GM18520 (cell line): ENCODE measurements around the gene TBC1D5.
A peak's percentile ranks its signal among the peaks of the same experiment; 100 is the strongest.
"Not testable (repeated sequence)": the region's sequence is repeated elsewhere in the genome, so short reads cannot be mapped to it uniquely, and the experiment has no call there.

Experiments
- ATAC-seq: cut with Tn5 transposase; IDR thresholded peaks from one replicate; pipeline ENCODE4 v1.9.1; 2021; ENCODE audit not compliant: unreplicated experiment

Gene TBC1D5

DNA sequence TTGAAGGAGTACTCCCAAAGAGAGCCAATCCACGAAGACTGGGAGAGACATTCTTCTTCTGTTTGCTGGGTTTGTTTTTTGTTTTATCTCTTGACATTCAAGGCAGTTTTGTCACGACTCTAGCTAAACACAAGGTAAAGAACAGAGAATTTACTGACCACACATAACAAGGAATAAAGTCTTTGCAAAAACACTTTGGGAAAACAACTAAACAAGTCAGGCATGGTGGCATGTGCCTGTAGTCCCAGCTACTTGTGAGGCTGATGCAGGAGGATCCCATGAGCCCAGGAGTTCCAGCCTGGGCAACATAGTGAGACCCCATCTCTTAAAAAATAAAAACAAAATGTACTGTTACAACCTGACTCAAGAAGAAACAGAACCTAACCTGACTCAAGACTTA lies 28.0 kb downstream of the TBC1D5 start:
- ATAC-seq: no peak

DNA sequence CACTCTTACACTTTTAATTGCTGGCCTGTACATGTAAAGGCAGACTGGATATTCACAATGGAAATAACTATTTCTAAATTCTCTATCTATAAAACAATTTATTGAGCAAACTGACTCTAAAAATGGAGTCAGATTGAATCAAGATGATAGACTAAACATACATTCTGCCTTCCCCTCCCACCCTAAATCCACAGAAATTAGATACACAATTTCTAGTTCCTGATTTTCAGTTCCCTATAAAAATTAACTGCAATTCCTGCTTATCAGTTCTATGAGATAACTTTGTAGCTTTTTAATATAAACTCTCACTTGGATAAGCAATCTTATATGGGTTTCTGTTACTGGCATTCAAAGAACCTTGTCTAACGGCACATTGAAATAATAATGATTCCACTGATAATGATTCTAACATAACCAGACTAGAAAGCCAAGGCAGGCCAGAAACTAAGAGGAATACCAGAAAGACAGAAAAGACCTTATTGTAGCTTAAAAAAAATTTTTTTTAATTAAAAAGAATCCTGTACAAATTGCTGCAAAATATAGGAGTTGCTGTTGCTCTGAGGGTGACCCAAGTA lies 33.1 kb downstream of the TBC1D5 start:
- ATAC-seq: no peak

DNA sequence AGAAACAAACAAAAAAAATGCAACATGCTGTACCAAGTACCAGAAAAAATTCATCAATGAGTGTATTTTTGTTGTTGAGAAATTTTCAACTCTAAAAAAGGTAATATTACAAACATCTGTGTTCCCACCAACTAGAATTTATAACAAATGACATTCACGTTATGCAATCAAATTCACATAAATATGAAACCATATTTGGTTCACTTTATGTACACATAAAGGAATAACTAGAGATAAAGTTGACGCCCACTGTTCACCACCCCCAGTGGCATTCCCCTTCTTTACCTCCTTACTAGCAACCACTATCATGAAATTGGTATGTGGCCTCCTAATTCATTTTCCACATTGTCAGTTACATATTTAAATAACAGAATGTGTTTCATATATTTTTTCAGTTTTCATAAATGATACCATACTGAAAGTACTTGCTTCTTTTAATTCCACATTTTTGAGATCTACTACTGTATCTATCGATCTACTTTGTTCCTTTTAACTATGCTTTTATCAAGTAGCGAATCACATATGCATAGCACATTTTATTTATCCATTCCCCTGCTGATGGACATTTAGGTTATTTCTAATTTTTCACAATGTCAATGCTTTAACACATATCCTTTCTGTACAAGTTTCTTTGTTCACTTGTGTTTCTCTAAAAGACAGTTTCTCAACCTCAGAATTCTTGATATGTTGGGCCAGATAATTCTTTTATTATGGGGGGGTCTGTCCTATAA lies 34.5 kb downstream of the TBC1D5 start:
- no peak for ATAC-seq

DNA sequence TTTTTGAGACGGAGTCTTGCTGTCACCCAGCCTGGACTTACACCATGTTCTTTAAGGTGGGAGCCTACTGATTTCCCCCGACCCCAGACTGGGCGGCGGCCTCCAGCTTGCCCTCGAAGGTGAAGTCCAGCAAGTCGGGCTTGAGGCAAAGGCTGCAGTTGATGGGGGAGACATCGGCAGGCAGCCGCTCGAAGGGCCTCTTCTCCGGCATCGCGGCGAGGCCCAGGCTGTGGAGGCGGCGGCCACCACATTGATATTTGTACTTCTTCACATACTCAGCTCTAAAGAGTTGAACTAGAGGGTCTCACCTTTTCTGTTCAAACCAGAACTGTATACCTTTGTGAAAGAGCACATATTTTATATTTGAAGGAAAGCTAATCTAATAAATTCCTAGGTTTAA lies 36.4 kb downstream of the TBC1D5 start:
- ATAC-seq: not testable (repeated sequence)

DNA sequence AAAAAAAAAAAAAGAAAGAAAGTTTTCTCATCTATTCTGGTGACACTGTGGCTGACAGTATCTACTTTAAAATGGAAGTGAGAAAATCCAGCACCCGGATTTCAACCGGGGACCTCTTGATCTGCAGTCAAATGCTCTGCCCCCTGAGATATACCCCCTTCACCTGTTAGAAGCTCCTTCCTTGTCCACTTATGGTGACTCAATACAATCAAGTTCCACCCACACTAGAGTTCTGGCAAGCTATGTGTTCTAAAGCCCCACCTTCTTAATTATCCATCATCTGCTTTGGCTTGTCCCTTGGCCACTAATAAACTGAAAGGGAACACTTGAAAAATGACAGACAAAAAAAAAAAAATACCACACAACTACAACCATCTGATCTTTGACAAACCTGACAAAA lies 42.6 kb downstream of the TBC1D5 start:
- not testable (repeated sequence) for ATAC-seq

DNA sequence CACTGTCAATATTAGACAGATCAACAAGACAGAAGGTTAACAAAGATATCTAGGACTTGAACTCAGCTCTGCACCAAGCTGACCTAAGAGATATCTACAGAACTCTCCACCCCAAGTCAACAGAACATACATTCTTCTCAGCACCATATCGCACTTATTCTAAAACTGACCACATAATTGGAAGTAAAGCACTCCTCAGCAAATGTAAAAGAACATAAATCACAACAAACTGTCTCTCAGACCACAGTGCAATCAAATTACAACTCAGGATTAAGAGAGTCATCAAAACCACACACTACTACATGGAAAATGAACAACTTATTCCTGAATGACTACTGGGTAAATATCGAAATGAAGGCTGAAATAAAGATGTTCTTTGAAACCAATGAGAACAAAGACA lies 46.8 kb downstream of the TBC1D5 start:
- ATAC-seq: not testable (repeated sequence)

DNA sequence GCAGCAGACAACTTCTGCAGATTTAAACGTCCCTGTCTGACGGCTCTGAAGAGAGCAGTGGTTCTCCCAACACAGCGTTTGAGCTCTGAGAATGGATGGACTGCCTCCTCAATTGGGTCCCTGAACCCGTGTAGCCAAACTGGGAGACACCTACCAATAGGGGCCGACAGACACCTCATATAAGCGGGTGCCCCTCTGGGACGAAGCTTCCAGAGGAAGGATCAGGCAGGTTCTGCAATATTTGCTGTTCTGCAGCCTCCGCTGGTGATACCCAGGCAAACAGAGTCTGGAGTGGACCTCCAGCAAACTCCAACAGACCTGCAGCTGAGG lies 48.8 kb downstream of the TBC1D5 start:
- ATAC-seq: not testable (repeated sequence)

DNA sequence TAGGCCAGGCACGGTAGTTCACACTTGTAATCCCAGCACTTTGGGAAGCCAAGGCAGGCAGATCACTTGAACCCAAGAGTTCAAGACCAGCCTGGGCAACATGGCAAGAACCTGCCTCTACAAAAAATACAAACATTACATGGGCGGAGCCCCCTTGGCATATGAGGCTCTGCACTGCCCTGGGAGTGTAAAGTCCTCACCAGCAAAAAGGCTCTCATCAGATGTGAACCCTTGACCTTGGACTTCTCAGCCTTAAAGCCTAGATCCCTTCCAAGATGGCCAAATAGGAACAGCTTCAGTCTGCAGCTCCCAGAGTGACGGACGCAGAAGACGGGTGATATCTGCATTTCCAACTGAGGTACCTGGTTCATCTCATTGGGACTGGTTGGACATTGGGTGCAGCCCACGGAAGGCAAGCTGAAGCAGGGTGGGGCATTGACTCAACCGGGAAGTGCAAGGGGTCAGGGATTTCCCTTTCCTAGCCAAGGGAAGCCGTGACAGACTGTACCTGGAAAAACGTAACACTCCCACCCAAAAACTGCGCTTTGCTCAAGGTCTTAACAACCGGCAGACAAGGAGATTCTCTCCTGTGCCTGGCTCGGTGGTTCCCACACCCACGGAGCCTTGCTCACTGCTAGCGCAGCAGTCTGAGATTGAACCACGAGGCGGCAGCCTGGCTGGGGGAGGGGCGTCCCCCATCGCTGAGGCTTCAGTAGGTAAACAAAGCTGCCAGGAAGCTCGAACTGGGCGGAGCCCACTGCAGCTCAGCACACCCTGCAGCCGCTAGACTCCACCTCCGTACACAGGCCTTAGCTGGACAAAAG lies 49.4 kb downstream of the TBC1D5 start:
- ATAC-seq: not testable (repeated sequence)

DNA sequence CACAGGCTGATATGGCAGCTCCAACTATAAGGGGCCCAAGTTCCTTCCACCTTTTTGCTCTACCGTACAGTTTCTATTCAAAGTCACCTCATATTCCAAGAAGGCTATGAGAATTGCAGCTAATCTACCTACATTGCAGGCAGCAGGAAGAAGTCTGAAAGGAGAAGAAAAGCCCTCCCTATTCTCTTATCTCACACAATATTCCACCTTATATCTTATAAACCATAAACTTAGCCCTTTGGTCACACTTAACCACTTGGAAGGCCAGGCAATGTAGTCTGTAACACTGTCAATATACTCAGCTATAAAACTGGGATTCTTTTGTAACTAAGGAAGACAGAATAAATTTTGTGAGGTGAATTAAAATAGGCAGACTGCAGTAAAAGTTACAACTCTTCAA lies 54.9 kb downstream of the TBC1D5 start:
- ATAC-seq: no peak

DNA sequence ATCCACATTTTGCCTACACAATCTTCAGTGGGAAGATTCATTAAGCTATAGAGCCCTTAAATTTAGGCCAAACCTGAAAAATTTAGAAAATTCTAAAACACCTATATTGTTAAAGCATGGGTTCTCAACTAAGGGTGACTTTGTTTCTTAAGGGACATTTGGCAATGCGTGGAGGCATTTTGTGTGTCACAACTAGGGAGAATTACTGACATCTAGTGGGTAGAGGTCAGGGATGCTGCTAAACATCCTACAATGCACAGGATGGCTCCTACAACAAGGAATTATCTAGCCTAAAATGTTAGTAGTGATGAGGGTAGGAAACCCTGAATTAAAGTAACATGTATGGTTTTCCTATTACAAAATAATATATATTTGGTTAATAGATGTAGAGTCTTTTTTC lies 55.8 kb downstream of the TBC1D5 start:
- no peak for ATAC-seq

DNA sequence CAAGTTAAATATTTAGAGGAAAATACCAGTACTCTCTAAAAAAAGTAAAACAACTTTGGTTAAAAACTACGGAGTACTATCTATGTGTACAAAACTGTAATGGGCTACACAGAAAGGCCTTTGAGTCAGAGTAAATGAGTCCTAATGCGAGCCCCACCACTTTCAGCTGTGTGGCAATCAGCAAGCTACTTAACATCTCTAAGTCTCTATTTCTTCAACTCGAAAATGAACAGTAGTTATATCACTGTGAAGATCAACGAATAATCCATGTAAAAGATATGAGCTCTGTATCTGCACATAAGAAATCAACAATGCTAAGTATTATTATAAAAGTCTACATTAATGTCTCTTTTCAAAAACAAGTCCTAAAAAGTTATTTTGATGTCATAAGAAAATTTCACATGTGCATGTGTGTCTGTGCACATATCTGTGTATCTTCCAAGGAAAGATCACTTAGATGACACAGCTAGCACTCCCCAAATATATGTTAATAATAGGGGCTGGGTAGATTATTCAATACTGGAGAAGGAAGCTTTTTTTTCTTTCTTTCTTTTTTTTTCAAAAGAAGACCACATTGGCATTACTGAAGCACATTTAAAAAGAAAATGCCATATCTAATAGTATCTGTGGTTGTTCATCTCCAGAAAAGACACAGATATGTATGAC lies 58.8 kb downstream of the TBC1D5 start:
- ATAC-seq: no peak

DNA sequence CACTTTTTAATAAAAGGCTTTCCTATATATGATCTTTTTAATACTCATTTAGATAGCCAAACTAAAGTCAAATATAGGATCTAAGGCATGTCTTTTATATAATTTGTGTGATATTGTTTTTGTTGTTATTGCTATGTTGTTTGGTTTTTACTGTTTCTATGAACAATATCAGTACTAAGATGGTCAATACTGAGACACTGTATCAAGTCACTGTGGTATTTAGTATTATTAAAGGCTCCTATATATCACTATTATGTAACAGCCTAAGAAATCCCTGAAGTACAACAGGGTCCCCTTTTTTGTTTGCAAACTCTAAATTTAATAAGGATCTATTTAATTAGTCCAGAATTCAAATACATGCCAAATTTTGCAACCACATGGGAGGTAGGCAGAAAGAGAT lies 61.9 kb downstream of the TBC1D5 start:
- ATAC-seq: no peak

DNA sequence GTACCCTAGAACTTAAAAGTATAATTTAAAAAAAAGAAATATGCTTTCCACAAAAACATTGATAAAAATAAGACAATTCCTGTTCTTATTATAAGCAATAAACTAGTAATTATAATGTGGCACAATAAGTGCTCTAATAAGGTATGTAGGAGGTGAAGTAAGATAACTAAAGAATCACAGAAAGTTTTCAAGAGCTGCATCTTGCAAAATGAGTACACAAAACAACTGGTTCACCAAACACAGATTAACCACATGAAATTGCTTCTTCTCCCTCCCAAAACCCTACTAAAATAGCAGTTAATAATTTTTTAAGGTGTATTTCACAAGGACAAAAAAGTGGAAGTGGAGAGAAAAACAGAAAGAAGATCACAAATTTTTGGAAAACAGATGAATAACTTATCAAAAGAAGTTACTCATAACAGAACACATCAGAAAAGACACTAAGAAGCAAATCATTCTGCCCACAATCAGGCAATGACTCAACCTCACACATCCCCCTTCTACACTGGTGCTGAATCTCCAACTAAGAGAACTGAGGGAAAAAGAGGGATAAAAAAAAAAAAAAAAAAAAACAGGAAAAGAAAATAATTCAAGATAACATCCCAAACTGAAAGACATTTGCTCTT lies 64.2 kb downstream of the TBC1D5 start:
- peak; percentile 68 for ATAC-seq

DNA sequence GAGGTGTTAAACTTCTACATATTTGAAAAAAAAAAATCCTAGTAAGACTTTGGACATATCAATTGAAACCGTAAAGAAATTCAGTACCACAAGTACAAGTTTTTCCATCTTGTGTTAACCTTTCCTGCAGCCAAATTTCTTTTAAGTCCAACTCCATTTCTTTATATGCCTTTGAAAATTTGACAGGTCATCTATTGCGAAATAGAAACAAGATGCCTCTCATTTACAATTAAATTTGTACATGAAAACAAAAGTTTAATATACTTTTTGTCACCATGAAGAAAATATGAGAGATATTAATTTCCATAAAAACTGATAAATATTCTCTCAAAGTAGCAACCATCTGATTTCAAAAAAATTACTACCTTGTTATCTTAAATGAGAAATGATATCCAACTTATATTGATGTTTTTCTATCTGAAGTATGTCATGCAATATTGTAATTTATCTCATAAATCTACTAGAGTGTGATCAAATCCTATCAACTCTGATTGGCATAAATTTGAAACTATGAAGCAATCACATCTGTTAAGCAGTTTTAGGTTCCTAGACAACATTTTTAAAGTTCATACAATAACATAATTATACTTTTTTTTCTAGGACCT lies 68.2 kb downstream of the TBC1D5 start:
- no peak for ATAC-seq

DNA sequence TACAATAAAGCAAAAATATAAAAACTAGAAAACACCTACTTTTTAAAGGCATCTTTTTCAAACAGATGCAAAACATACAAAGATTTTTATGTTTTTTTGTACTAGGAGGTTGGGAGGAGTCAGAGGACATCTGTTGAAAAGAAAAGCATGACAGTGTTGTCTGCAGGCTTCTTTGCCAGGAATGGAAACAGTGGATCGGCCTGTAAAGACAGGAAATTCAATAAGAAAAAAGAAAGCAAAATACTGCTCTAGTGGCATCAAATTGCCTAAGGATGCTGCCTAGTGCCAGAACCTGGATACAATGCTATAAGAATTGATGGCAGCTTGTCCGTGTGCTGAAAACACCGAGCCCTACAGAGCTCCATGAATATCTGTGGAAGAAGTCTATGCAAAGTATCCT lies 69.9 kb downstream of the TBC1D5 start:
- no peak for ATAC-seq

DNA sequence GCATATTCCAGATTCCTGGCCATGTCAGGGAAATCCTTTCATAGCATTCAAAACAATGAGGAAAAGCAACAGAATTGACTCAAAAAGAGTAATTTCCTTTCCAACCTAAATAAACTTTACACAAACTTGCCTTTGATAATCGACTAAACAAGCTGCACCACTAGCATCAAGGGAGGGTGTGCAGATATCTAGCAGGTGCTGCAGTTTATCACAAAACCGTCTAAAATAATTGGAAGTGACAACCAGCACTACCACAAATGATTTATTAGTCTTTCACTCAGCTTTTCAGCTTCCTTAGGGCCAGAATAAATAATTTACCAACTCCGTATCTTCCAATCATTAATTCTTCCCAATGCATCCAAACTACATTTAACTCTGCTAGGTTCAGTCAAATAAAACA lies 71.7 kb downstream of the TBC1D5 start:
- no peak for ATAC-seq

DNA sequence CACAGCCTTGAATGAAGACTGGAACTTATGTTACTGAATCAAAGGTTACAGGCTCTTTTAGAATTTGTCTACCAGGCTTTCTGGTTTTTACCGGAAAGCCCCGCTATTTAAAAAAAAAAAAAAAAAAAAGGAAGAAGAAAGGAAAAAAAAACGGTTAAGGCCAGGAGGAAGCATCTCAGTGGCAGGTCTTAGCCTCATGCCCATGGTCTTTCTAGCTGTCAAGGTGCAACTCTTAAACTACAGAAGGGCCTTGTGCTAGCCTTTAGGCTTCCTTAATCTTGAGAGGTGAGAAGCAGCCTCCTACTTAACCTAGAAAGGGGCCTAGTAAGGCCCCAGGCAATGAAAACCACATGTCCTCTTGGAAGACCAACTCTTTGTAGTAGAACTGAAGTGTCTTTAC lies 77.5 kb downstream of the TBC1D5 start:
- no peak for ATAC-seq

DNA sequence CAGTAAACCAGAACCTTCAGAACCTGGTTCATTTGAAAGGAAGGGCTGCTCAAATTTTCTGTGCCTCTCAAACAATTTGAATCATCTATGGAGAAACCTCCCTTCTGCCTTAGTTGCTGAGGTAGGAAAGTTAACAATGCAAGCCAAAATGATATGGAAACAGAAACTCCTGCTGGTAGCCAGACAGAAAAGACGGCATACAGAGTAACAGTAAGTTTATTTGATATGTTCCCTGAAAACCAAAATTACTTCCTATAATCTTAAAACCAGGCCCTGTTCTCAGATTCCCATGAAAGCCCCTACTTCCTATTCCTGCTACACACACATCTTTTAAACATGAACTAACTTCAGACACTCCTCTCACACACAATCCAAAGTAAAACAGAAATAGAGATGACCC lies 86.2 kb downstream of the TBC1D5 start:
- ATAC-seq: no peak

DNA sequence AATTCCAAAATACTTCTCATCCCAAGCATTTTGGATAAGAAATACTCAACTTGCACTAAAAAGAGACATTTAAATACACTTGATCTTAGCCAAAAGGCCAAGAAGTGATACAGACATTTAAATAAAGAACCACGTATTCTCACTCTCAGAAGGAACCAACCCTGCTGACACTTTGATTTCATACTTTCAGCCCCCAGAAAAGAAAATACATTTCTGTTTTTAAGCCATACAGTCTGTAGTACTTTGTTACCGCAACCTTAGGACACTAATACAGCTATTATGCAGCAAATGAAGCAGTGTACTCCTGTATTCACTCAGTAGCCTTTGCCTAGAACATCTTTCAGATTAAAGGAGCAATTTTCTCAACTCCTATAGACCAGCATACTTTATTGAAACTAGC lies 86.7 kb downstream of the TBC1D5 start:
- peak; percentile 66 for ATAC-seq

DNA sequence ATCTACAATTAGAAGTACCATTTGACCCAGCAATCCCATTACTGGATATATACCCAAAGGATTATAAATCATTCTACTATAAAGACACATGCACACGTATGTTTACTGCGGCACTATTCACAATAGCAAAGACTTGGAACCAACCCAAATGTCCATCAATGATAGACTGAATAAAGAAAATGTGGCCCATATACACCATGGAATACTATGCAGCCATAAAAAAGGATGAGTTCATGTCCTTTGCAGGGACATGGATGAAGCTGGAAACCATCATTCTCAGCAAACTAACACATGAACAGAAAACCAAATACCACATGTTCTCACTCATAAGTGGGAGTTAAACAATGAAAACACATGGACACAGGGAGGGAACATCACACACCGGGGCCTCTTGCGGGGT lies 92.7 kb downstream of the TBC1D5 start:
- not testable (repeated sequence) for ATAC-seq
